HG02840 (cell line): ENCODE data around the gene CEP57L1.
"Not testable (repeated sequence)": the region's sequence is repeated elsewhere in the genome, so short reads cannot be mapped to it uniquely, and the experiment has no call there.

Experiments
- ATAC-seq: cut with Tn5 transposase; IDR thresholded peaks from one replicate; pipeline ENCODE4 v1.9.1; 2021; ENCODE audit warnings: mild to moderate bottlenecking, moderate library complexity, moderate number of reproducible peaks; ENCODE audit not compliant: unreplicated experiment, low FRiP score

Gene CEP57L1

GRCh38 chr6:109104512-109104911 lies 9.2 kb downstream of the CEP57L1 start:
- ATAC-seq = no peak

GRCh38 chr6:109105681-109106080 lies 10.4 kb downstream of the CEP57L1 start:
- no peak for ATAC-seq

GRCh38 chr6:109109663-109110062 lies 14.4 kb downstream of the CEP57L1 start:
- not testable (repeated sequence) for ATAC-seq

- not testable (repeated sequence) for ATAC-seq
Observed at GRCh38 chr6:109112663-109113062, 17.4 kb downstream of the CEP57L1 start.

GRCh38 chr6:109117346-109118035 lies 22.2 kb downstream of the CEP57L1 start:
- ATAC-seq = peak; percentile 57

GRCh38 chr6:109118337-109118736 lies 23.0 kb downstream of the CEP57L1 start:
- ATAC-seq = no peak

GRCh38 chr6:109118871-109119354 lies 23.6 kb downstream of the CEP57L1 start:
- ATAC-seq = no peak

GRCh38 chr6:109121411-109121810 lies 26.1 kb downstream of the CEP57L1 start:
- ATAC-seq = no peak

GRCh38 chr6:109124219-109124618 lies 28.9 kb downstream of the CEP57L1 start:
- ATAC-seq = no peak

GRCh38 chr6:109125504-109125903 lies 30.2 kb downstream of the CEP57L1 start:
- no peak for ATAC-seq

GRCh38 chr6:109130065-109130464 lies 34.8 kb downstream of the CEP57L1 start:
- no peak for ATAC-seq

- ATAC-seq = not testable (repeated sequence)
Observed at GRCh38 chr6:109135600-109135999, 40.3 kb downstream of the CEP57L1 start.

- ATAC-seq = not testable (repeated sequence)
Observed at GRCh38 chr6:109136039-109136438, 40.7 kb downstream of the CEP57L1 start.

- not testable (repeated sequence) for ATAC-seq
Observed at GRCh38 chr6:109136530-109136929, 41.2 kb downstream of the CEP57L1 start.

GRCh38 chr6:109139109-109139508 lies 43.8 kb downstream of the CEP57L1 start:
- ATAC-seq = no peak

- not testable (repeated sequence) for ATAC-seq
Observed at GRCh38 chr6:109142067-109142466, 46.8 kb downstream of the CEP57L1 start.

- ATAC-seq = no peak
Observed at GRCh38 chr6:109143191-109143590, 47.9 kb downstream of the CEP57L1 start.

- ATAC-seq = not testable (repeated sequence)
Observed at GRCh38 chr6:109148251-109148650, 52.9 kb downstream of the CEP57L1 start.

- not testable (repeated sequence) for ATAC-seq
Observed at GRCh38 chr6:109148716-109149115, 53.4 kb downstream of the CEP57L1 start.

GRCh38 chr6:109153752-109154151 lies 58.4 kb downstream of the CEP57L1 start:
- ATAC-seq = no peak

GRCh38 chr6:109164331-109164730 lies 69.0 kb downstream of the CEP57L1 start:
- no peak for ATAC-seq

- no peak for ATAC-seq
Observed at GRCh38 chr6:109165392-109165974, 70.2 kb downstream of the CEP57L1 start.
